ENCODE results near the gene UGT1A10.

DNA sequence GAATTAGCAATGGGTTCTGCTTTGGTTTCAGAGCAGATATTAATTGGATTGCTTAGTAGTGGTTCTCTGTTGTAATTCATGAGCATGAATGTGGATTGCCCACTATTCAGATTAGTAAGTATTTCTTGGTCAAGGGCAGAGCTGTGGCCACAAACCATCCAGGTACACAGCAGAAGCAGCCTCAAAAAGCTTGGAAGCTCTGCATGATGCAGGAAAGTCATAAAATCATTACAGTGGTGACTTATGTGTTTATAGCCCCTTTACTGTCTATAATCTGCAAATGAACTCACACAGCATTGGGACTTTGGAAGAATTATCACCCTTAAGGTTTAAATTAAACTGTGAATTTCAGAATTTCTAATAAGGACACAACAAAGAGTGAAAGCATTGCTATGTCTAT is 121.9 kb downstream of the UGT1A10 start:
- TF ChIP-seq JUN (CRISPR knock-in tag; IDR thresholded peaks at IDR 0.05) (no peak), IRF2 (CRISPR knock-in tag; IDR thresholded peaks at IDR 0.05) (no peak), ZNF24 (IDR thresholded peaks at IDR 0.05) (no peak), ZSCAN31 (CRISPR knock-in tag; IDR thresholded peaks at IDR 0.05; ENCODE audit: low read depth) (no peak), EZH2 (conservative IDR thresholded peaks at IDR 0.05; ENCODE audit: low read depth, low read length) (no peak), KDM4B (CRISPR knock-in tag; IDR thresholded peaks at IDR 0.05) (no peak)
- TF ChIP-seq, protein P1, sequence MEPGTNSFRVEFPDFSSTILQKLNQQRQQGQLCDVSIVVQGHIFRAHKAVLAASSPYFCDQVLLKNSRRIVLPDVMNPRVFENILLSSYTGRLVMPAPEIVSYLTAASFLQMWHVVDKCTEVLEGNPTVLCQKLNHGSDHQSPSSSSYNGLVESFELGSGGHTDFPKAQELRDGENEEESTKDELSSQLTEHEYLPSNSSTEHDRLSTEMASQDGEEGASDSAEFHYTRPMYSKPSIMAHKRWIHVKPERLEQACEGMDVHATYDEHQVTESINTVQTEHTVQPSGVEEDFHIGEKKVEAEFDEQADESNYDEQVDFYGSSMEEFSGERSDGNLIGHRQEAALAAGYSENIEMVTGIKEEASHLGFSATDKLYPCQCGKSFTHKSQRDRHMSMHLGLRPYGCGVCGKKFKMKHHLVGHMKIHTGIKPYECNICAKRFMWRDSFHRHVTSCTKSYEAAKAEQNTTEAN (CRISPR knock-in tag; conservative IDR thresholded peaks at IDR 0.05) = no peak
